GM18505 (cell line): Measurements from ENCODE around the gene HPSE2.
A peak's percentile ranks its signal among the peaks of the same experiment; 100 is the strongest.

Experiments used
- ATAC-seq: cut with Tn5 transposase; IDR thresholded peaks from one replicate; pipeline ENCODE4 v1.9.1; 2021; ENCODE audit not compliant: unreplicated experiment
- POLR2A ChIP-seq: IDR thresholded peaks from 4 replicates; pipeline ENCODE4 v1.6.1; 2011; ENCODE audit warnings: borderline replicate concordance; ENCODE audit not compliant: insufficient read depth, insufficient read length; ENCODE audit errors: extremely low read depth

HPSE2 gene

GRCh38 chr10:98445200-98445812 lies 790.3 kb downstream of the HPSE2 start:
- ATAC-seq: no peak
- no peak for TF ChIP-seq POLR2A

GRCh38 chr10:98444314-98445006 lies 791.2 kb downstream of the HPSE2 start:
- ATAC-seq: peak; percentile 41
- no peak for TF ChIP-seq POLR2A

DNA sequence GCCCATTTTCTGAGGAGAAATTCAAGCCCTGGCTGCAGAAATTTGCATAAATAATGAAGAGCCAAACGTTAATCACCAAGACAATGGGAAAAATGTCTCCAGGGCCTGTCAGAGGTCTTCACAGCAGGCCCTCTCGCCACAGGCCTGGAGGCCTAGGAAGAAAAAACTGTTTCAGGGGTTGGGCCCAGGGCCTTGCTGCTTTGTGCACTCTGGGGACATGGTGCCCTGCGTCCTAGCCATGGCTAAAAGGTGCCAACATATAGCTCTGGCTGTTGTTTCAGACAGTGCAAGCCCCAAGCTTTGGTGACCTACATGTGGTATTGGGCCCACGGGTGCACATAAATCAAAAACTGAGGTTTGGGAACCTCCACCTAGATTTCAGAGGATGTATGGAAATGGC lies 796.9 kb downstream of the HPSE2 start:
- no peak for ATAC-seq
- no peak for TF ChIP-seq POLR2A

DNA sequence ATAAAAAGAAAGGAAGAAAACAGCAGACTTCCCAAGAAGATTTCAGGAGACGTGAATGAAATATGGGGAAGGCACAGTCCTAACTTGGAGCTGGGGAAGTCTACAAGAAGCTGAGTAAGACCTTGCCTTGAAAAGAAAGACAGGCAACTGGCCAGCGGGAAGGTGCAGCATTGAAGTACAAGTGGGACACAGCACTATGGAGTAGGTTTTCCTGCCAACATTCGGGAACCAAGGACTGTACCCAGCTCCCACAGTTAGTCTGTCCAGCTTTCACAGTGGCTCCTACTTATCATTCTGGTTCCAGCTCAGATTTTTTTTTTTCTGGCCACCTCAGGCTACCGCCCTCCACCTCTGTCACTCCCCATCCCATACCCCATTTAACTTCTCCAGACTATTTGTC lies 798.9 kb downstream of the HPSE2 start:
- TF ChIP-seq POLR2A: no peak
- no peak for ATAC-seq

DNA sequence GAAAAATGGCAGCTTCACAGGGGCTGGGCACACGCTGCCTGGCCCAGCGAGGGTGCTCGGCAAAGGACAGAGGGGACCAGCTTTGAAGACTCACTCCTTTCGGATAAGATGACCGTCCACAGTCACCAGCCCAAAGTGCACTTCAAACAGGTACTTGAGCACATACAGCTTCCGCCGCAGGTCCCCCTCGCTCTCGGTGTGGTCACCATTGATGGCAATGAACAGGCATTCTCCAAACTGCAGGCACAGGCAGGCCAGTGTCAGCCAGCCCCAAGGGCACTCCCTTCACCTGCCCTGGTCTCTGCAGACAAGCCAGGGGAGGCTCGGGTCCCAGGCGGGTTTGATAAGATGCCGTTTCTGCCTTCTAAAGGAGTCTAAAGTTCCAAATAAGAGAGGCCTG lies 800.5 kb downstream of the HPSE2 start:
- TF ChIP-seq POLR2A: no peak
- ATAC-seq: no peak

GRCh38 chr10:98433881-98434732 lies 801.5 kb downstream of the HPSE2 start:
- ATAC-seq: no peak
- no peak for TF ChIP-seq POLR2A

DNA sequence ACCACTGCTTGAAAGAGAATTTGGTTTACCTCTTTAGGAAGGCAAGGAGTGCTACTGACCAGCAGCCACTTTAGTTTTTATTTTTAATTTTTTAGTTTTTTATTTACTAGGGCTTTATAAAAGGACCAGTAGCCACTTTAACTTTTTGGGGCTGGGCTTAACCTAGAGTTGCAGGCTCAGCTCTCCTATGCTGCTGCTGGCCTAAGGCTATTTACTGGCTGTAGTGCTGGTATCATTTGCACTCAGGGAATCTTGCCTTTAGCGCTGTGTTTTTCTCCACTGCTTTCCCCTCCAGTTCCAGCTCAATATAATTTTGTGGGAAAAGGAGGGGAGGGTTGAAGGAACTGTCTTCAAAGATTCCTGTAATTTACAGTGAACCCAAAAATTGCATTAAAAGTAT lies 802.3 kb downstream of the HPSE2 start:
- no peak for ATAC-seq
- TF ChIP-seq POLR2A: no peak

- TF ChIP-seq POLR2A: no peak
These were observed 803.3 kb downstream of the HPSE2 start for GRCh38 chr10:98432330-98432729.

GRCh38 chr10:98431016-98431415 lies 804.6 kb downstream of the HPSE2 start:
- no peak for ATAC-seq
- no peak for TF ChIP-seq POLR2A

More at GRCh38 chr10:98432330-98432729, 803.3 kb downstream of the HPSE2 start:
- ATAC-seq: no peak

- TF ChIP-seq POLR2A: no peak
- ATAC-seq: no peak
These were observed 805.2 kb downstream of the HPSE2 start for GRCh38 chr10:98430427-98430826.

DNA sequence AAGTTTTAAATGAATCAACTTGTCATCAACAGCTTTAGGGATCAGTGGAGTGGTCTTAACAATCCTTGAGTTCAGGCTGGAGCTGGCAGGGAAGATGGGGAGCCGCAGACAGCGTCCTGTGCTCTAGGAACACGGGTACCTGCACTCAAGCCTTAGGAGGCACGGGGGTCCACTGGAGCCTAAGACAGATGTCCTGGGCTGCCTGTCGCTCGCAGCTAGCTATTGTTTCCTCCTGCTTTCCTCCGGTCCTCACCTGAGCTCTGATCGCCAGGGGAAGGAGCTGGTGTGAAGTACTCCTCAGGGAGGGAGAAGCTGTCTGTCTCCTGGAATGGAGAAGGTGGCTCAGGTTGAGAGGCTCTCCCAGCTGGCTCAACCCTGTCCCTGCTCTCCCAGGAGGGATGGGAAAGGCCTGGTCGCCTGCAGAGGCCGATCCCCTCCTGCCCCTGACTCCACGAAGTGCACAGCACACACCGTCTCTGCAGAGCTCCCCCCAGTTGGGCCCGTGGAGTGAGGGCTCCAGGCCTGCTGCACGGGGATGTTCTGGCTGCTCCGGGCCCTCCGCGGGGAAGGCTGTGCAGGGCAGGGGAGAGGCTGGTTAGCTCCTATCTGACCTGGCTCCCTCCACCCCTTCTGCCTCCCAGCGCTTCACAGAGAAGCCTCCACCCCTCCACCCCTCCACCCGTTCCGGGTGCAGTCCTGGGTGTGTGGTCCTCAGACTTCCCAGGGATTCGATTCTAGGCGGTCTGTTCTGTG lies 806.2 kb downstream of the HPSE2 start:
- no peak for ATAC-seq
- TF ChIP-seq POLR2A: no peak

GRCh38 chr10:98427011-98427515 lies 808.6 kb downstream of the HPSE2 start:
- ATAC-seq: no peak
- TF ChIP-seq POLR2A: no peak
